ENCODE measurements around the gene CD84. TPM values are rescaled to one million over a fixed set of nuclear protein-coding genes. Genes with fewer than 3 reads are reported as not detected.
A peak's percentile ranks its signal among the peaks of the same experiment; 100 is the strongest.

Gene CD84
- total RNA-seq, 4 donors from 2014 or later, result 0.10 to 1.1 (median 0.87) TPM

GRCh38 chr1:160619742-160620277 lies 40.5 kb upstream of the CD84 start:
- H3K9me3 ChIP-seq, result no peaks in the 10 kb centered on the region
- DNase-seq (no peak), ATAC-seq (no peak)
- H3K4me1 ChIP-seq, result no peaks in the 10 kb centered on the region
- TF ChIP-seq CTCF (IDR thresholded peaks at IDR 0.05 in 4 of 5, conservative IDR thresholded peaks at IDR 0.05 in 1 of 5), result no peak
- TF ChIP-seq POLR2A (IDR thresholded peaks at IDR 0.05), result no peak
- H3K27me3 ChIP-seq, result no peaks in the 10 kb centered on the region
- H3K36me3 ChIP-seq, result no peaks in the 10 kb centered on the region
- no peak overlapping the region for H3K4me3 ChIP-seq
- in situ Hi-C loops (cut with MboI; ENCODE audit: low sequenced_read_pairs in 4 of 4), result loop anchor here in 2 of 4 donors (10.0 kb wide), 1 partner anchor 195 kb away; no protein-coding TSS in a partner anchor
- intact Hi-C loops (cut with DNase I; ENCODE audit: low total_unique reads), result no loop called here
- H3K27ac ChIP-seq, result no peak overlapping the region

GRCh38 chr1:160618763-160619274 lies 39.5 kb upstream of the CD84 start:
- intact Hi-C loops (cut with DNase I; ENCODE audit: low total_unique reads) (no loop called here), in situ Hi-C loops (cut with MboI; ENCODE audit: low sequenced_read_pairs in 4 of 4) (loop anchor here in 2 of 4 donors (10.0 kb wide), 1 partner anchor 194 kb away; no protein-coding TSS in a partner anchor)
- Histone ChIP-seq H3K27ac (no peak overlapping the region), H3K27me3 (no peaks in the 10 kb centered on the region), H3K9me3 (no peaks in the 10 kb centered on the region), H3K36me3 (no peaks in the 10 kb centered on the region), H3K4me1 (no peaks in the 10 kb centered on the region), H3K4me3 (no peak overlapping the region)
- TF ChIP-seq CTCF (IDR thresholded peaks at IDR 0.05 in 4 of 5, conservative IDR thresholded peaks at IDR 0.05 in 1 of 5), result peak in 1 of 5 experiments; percentile 10
- no peak for TF ChIP-seq POLR2A (IDR thresholded peaks at IDR 0.05)
- DNase-seq (no peak), ATAC-seq (no peak)

GRCh38 chr1:160618327-160618726 lies 39.0 kb upstream of the CD84 start:
- H3K4me1 ChIP-seq, result no peaks in the 10 kb centered on the region
- no peak overlapping the region for H3K27ac ChIP-seq
- DNase-seq, result no peak
- H3K27me3 ChIP-seq, result no peaks in the 10 kb centered on the region
- ATAC-seq, result no peak
- no peak for TF ChIP-seq CTCF (IDR thresholded peaks at IDR 0.05 in 4 of 5, conservative IDR thresholded peaks at IDR 0.05 in 1 of 5)
- no peak for TF ChIP-seq POLR2A (IDR thresholded peaks at IDR 0.05)
- intact Hi-C loops (cut with DNase I; ENCODE audit: low total_unique reads) (no loop called here), in situ Hi-C loops (cut with MboI; ENCODE audit: low sequenced_read_pairs in 4 of 4) (loop anchor here in 2 of 4 donors (10.0 kb wide), 1 partner anchor 194 kb away; no protein-coding TSS in a partner anchor)
- no peaks in the 10 kb centered on the region for H3K36me3 ChIP-seq
- no peaks in the 10 kb centered on the region for H3K9me3 ChIP-seq
- no peak overlapping the region for H3K4me3 ChIP-seq

GRCh38 chr1:160615660-160616059 lies 36.4 kb upstream of the CD84 start:
- no peak overlapping the region for H3K4me3 ChIP-seq
- intact Hi-C loops (cut with DNase I; ENCODE audit: low total_unique reads), result no loop called here
- ATAC-seq (no peak), DNase-seq (no peak)
- peaks cover 0 to 4% (median 0%) of the 10 kb centered on the region in 3 donors for H3K27me3 ChIP-seq
- H3K4me1 ChIP-seq, result no peaks in the 10 kb centered on the region
- no peak overlapping the region for H3K27ac ChIP-seq
- in situ Hi-C loops (cut with MboI; ENCODE audit: low sequenced_read_pairs in 4 of 4), result loop anchor here in 2 of 4 donors (10.0 kb wide), 1 partner anchor 191 kb away; no protein-coding TSS in a partner anchor
- no peaks in the 10 kb centered on the region for H3K9me3 ChIP-seq
- H3K36me3 ChIP-seq, result no peaks in the 10 kb centered on the region
- TF ChIP-seq POLR2A (IDR thresholded peaks at IDR 0.05) (no peak), CTCF (IDR thresholded peaks at IDR 0.05 in 4 of 5, conservative IDR thresholded peaks at IDR 0.05 in 1 of 5) (no peak)
